CD14-positive monocyte (primary cell): Measurements from ENCODE around the gene OLFM3. TPM values are rescaled to one million over a fixed set of nuclear protein-coding genes. Genes with fewer than 3 reads are reported as not detected.

Experiments
- DNase-seq, 3 donors: peaks; one replicate each; pipeline ENCODE4 v3.0.0-alpha.2; 2011 to 2022
- H2AFZ ChIP-seq: 2 replicates; pipeline ENCODE4 v1.6.0; 2012; ENCODE audit warnings: mild to moderate bottlenecking, low read depth, low read length, inconsistent platforms; ENCODE audit not compliant: insufficient read depth, poor library complexity, severe bottlenecking
- H3K27ac ChIP-seq, 2 donors: 1 replicate in 1 of 2; 2 replicates in 1 of 2; pipeline ENCODE4 v1.5.1; 2012 to 2013; ENCODE audit warnings: low read length in 2 of 2, control low read depth in 1 of 2, inconsistent platforms in 1 of 2, low read depth in 1 of 2, mild to moderate bottlenecking in 1 of 2
- H3K27me3 ChIP-seq, 2 donors: one replicate each; pipeline versions ENCODE4 v1.6.0 to v1.6.1; 2011 to 2013; ENCODE audit warnings: low read length in 2 of 2; ENCODE audit not compliant: control insufficient read depth in 2 of 2, insufficient read depth in 2 of 2
- H3K36me3 ChIP-seq, 2 donors: replicated peaks in 1 of 2; 1 replicate in 1 of 2; 2 replicates in 1 of 2; pipeline versions ENCODE4 v1.5.1 to v1.6.1; 2012 to 2013; ENCODE audit warnings: low read length in 2 of 2, control low read depth in 1 of 2, inconsistent platforms in 1 of 2, mild to moderate bottlenecking in 1 of 2; ENCODE audit not compliant: insufficient read depth in 2 of 2, control insufficient read depth in 1 of 2
- H3K4me1 ChIP-seq, 2 donors: 1 replicate in 1 of 2; 2 replicates in 1 of 2; pipeline versions ENCODE4 v1.5.1 to v1.6.1; 2012 to 2013; ENCODE audit warnings: low read length in 2 of 2, control low read depth in 1 of 2, inconsistent platforms in 1 of 2, mild to moderate bottlenecking in 1 of 2, moderate library complexity in 1 of 2; ENCODE audit not compliant: insufficient read depth in 2 of 2, control insufficient read depth in 1 of 2
- H3K4me2 ChIP-seq: replicated peaks from 2 replicates; pipeline ENCODE3; 2012; ENCODE audit warnings: low read length, moderate library complexity, mild to moderate bottlenecking; ENCODE audit not compliant: poor library complexity, severe bottlenecking; ENCODE audit errors: extremely low read depth
- H3K4me3 ChIP-seq, 3 experiments: fragments of 200-600 bp in 1 of 3; sonication (generic) in 1 of 3; replicated peaks in 1 of 3; 1 replicate in 2 of 3; 2 replicates in 1 of 3; pipeline ENCODE4 v1.5.1; 2011 to 2013; ENCODE audit warnings: low read length in 3 of 3, mild to moderate bottlenecking in 3 of 3, control low read depth in 2 of 3, low read depth in 2 of 3, inconsistent platforms in 1 of 3, moderate library complexity in 1 of 3
- H3K79me2 ChIP-seq: 2 replicates; pipeline ENCODE4 v1.6.0; 2012; ENCODE audit warnings: mild to moderate bottlenecking, control low read depth, inconsistent platforms, low read length, moderate library complexity; ENCODE audit not compliant: insufficient read depth
- H3K9ac ChIP-seq: 2 replicates; pipeline ENCODE4 v1.6.0; 2017; ENCODE audit warnings: low read length, mild to moderate bottlenecking; ENCODE audit not compliant: insufficient read depth, poor library complexity, severe bottlenecking
- H3K9me3 ChIP-seq, 2 donors: replicated peaks in 1 of 2; 1 replicate in 1 of 2; 2 replicates in 1 of 2; pipeline versions ENCODE4 v1.5.1 to v1.6.1; 2012 to 2013; ENCODE audit warnings: low read length in 2 of 2, control low read depth in 1 of 2; ENCODE audit not compliant: control insufficient read depth in 1 of 2, insufficient read depth in 1 of 2
- H4K20me1 ChIP-seq: 2 replicates; pipeline ENCODE4 v1.6.0; 2012; ENCODE audit warnings: mild to moderate bottlenecking, low read length, control low read depth, moderate library complexity; ENCODE audit not compliant: insufficient read depth
- H3K27ac Mint-ChIP-seq, 7 donors: one replicate each; pipeline ENCODE4 v1.8.0; 2020; ENCODE audit warnings: mild to moderate bottlenecking in 7 of 7, mixed read lengths in 7 of 7, moderate library complexity in 6 of 7, inconsistent platforms in 2 of 7
- H3K27me3 Mint-ChIP-seq, 3 donors: one replicate each; pipeline ENCODE4 v1.8.0; 2021 to 2022; ENCODE audit warnings: low read depth in 3 of 3, mild to moderate bottlenecking in 3 of 3, mixed read lengths in 3 of 3, moderate library complexity in 3 of 3, inconsistent platforms in 1 of 3
- H3K36me3 Mint-ChIP-seq, 2 donors: one replicate each; pipeline ENCODE4 v1.8.0; 2020; ENCODE audit warnings: mixed read lengths in 2 of 2, inconsistent platforms in 1 of 2, mild to moderate bottlenecking in 1 of 2
- H3K4me1 Mint-ChIP-seq: one replicate; pipeline ENCODE4 v1.8.0; 2020; ENCODE audit warnings: mild to moderate bottlenecking, mixed read lengths
- H3K4me3 Mint-ChIP-seq, 2 donors: one replicate each; pipeline ENCODE4 v1.8.0; 2020; ENCODE audit warnings: mild to moderate bottlenecking in 2 of 2, mixed read lengths in 2 of 2, moderate library complexity in 1 of 2
- H3K9me3 Mint-ChIP-seq, 7 donors: one replicate each; pipeline ENCODE4 v1.8.0; 2020 to 2022; ENCODE audit warnings: mixed read lengths in 7 of 7, mild to moderate bottlenecking in 6 of 7, moderate library complexity in 6 of 7, inconsistent platforms in 2 of 7
- WGBS: methylation state at CpG from one replicate; pipeline ENCODE4 v1.1.5; 2013; ENCODE audit warnings: missing lambda C conversion rate; ENCODE audit not compliant: insufficient coverage; 5-methylcytosine and 5-hydroxymethylcytosine counted together
- intact Hi-C, 2 donors: fragments of 100-400 bp; cut with micrococcal nuclease; formaldehyde crosslinking; loops; one replicate each; pipeline versions ENCODE4 v1.15.0 to v1.15.1; 2023
- polyA plus RNA-seq, 3 donors: library from polyadenylated mRNA; depleted of rRNA in 1 of 3; unstranded in 2 of 3; stranded (reverse) in 1 of 3; fragments of 300-500 nt in 2 of 3; fragments of >200 nt in 1 of 3; fragmentation: Illumina TruSeq in 2 of 3; gene quantifications; 1 replicate in 2 of 3; 2 replicates in 1 of 3; pipeline ENCODE4 v1.2.3, GENCODE V29; 2012 to 2021
- TF ChIP-seq, protein P1 (sequence below): fragments of 200-600 bp; IDR thresholded peaks from one replicate; pipeline ENCODE4 v1.8.0; 2022; ENCODE audit warnings: antibody characterized with exemption, mild to moderate bottlenecking

The OLFM3 gene
- polyA plus RNA-seq, 3 donors, result not detected

DNA sequence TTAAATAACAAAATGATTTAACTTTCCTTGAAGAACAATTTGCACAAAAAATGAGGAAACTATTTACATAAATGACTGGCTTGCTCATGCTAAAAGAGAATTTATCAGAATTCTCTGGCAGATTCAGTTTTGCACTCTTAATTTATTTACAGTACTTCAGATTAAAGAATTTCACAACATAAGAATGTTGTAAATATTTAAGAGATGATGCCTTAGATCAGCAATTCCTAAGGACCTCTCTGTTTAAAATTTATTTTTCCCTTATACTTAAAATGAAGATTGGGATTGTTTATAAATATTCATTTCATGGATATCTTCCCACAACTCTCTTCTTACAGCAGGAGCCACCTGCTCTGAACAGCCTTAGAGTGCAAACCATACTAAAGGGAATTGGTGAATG lies 120.8 kb downstream of the OLFM3 start:
- H3K36me3 Mint-ChIP-seq, result no peaks in the 10 kb centered on the region
- H3K27ac Mint-ChIP-seq, result no peak overlapping the region
- Histone ChIP-seq H3K36me3 (no peaks in the 10 kb centered on the region), H3K4me3 (no peak overlapping the region), H3K27ac (no peak overlapping the region), H4K20me1 (no peaks in the 10 kb centered on the region), H3K4me1 (no peaks in the 10 kb centered on the region), H3K4me2 (no peak overlapping the region), H3K27me3 (no peaks in the 10 kb centered on the region), H3K9ac (no peak overlapping the region), H2AFZ (no peak overlapping the region), H3K9me3 (no peaks in the 10 kb centered on the region), H3K79me2 (no peaks in the 10 kb centered on the region)
- no peaks in the 10 kb centered on the region for H3K27me3 Mint-ChIP-seq
- H3K9me3 Mint-ChIP-seq, result peaks cover 0 to 2% (median 0%) of the 10 kb centered on the region in 7 donors
- no peak overlapping the region for H3K4me3 Mint-ChIP-seq
- TF ChIP-seq, protein P1, sequence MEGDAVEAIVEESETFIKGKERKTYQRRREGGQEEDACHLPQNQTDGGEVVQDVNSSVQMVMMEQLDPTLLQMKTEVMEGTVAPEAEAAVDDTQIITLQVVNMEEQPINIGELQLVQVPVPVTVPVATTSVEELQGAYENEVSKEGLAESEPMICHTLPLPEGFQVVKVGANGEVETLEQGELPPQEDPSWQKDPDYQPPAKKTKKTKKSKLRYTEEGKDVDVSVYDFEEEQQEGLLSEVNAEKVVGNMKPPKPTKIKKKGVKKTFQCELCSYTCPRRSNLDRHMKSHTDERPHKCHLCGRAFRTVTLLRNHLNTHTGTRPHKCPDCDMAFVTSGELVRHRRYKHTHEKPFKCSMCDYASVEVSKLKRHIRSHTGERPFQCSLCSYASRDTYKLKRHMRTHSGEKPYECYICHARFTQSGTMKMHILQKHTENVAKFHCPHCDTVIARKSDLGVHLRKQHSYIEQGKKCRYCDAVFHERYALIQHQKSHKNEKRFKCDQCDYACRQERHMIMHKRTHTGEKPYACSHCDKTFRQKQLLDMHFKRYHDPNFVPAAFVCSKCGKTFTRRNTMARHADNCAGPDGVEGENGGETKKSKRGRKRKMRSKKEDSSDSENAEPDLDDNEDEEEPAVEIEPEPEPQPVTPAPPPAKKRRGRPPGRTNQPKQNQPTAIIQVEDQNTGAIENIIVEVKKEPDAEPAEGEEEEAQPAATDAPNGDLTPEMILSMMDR, result no peak
- DNase-seq, result no peak
- intact Hi-C loops, result no loop called here
- H3K4me1 Mint-ChIP-seq, result no peaks in the 10 kb centered on the region

DNA sequence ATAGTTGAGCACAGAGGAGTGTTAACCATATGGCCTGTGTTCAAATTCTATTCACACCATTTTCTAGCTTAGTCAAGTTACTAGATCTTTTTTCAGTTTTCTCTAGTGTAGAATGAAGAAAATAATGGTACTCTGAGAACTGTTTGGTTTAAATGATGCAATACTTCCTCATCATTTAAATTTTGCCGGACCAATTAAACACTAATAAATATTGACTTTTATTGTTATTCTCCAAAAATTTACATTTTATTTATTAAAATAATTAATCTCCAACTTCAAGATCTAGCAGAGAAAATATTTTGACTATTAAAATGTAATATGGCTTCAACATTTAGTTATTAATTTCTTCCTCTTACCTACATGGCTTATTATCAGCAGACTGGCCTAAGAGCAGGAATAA lies 123.1 kb downstream of the OLFM3 start:
- WGBS, result no CpG with 5 or more reads among the region's 1 CpG
- Histone ChIP-seq H3K27me3 (no peaks in the 10 kb centered on the region), H3K9ac (no peak overlapping the region), H3K27ac (no peak overlapping the region), H3K4me2 (no peak overlapping the region), H3K9me3 (peaks cover 5 to 6% of the 10 kb centered on the region in 2 donors), H2AFZ (no peak overlapping the region), H3K36me3 (no peaks in the 10 kb centered on the region), H3K4me3 (no peak overlapping the region), H4K20me1 (no peaks in the 10 kb centered on the region), H3K4me1 (no peaks in the 10 kb centered on the region), H3K79me2 (no peaks in the 10 kb centered on the region)
- intact Hi-C loops, result no loop called here
- no peaks in the 10 kb centered on the region for H3K36me3 Mint-ChIP-seq
- TF ChIP-seq, protein P1, result no peak
- H3K27me3 Mint-ChIP-seq, result no peaks in the 10 kb centered on the region
- DNase-seq, result no peak
- no peaks in the 10 kb centered on the region for H3K4me1 Mint-ChIP-seq
- H3K27ac Mint-ChIP-seq, result no peak overlapping the region
- no peak overlapping the region for H3K4me3 Mint-ChIP-seq
- H3K9me3 Mint-ChIP-seq, result peaks cover 0 to 5% (median 2%) of the 10 kb centered on the region in 7 donors
